Stimulated activated naive CD4-positive, alpha-beta T cell (primary cell): Measurements from ENCODE around the gene FAM228A.
"Not testable (repeated sequence)": the region's sequence is repeated elsewhere in the genome, so short reads cannot be mapped to it uniquely, and the experiment has no call there.

Experiments
- DNase-seq, 6 experiments: peaks; one replicate each; lab custom pipeline; 2025; lab: John Stamatoyannopoulos, UW

The FAM228A gene

DNA sequence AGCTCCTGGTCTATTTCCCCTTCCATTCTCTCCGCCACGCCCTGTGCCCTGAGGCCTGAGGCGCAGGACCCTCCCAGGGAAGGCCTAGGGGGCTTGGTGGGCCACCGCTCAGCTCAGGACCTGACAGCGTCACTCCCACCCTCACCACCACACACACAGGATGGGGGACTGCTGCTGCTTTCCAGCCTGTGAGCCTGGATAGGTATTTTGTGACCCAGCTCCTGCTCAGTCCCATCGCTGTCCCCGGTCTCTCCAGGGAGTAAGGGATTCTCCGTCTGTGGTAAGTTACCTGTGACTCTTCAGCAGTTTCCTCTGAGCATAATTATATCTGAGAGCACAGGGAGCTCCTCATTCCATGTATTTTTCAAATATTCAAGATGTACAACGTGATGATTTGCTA is 16.3 kb downstream of the FAM228A start:
- no peak for DNase-seq

DNA sequence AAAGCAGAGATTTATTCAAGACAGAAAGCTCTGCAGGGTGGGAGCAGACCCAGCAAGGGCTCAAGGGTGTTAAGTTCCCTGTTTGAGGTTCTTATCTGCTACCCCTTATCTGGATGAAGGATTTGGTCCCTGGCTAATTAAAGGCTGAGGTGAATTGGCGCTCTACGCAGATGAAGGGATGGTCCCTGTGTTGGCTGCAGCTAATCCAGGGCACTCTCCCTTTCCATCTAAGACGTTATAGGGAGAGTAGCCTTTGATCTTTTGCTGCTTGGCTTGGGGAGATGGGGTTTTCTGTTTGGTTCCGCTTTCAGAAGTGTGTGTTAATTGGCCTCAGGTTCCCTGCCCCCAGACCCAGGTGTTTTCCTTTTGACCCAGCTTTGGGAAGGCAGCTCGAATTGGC is 17.0 kb downstream of the FAM228A start:
- no peak for DNase-seq

DNA sequence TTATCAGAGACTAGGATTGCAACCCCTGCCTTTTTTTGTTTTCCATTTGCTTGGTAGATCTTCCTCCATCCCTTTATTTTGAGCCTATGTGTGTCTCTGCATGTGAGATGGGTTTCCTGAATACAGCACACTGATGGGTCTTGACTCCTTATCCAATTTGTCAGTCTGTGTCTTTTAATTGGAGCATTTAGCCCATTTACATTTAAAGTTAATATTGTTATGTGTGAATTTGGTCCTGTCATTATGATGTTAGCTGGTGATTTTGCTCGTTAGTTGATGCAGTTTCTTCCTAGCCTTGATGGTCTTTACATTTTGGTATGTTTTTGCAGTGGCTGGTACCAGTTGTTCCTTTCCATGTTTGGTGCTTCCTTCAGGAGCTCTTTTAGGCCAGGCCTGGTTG is 22.4 kb downstream of the FAM228A start:
- not testable (repeated sequence) for DNase-seq

DNA sequence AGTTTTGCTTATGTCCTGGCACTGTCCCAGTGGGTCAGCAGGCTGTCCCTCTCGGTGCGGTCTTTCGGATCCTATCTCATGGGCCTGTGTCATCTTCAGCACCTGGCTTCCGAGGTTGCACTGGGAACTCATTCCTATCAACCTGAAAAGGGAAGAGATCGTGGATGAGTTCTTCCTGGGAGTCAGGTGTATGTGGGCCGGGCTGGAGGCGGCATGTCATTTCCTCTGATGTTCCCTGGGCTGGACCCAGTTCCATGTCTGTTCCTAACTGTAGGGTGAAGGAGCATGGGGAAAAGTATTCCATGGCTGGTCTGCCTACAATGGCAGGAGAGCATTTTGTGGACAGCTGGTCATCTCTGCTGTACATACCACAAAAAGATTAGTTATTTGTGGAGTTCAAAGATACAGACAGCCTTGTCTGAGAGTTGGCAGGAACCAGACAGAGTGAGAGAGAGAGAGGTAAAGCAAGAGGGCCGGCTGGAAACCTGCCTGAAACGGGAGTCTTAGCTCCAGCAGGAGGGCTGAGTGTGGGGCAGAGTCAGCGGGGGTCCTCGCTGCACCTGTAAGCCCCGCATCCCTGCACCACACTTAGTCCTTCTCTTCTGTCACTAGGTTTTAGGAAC is 25.2 kb downstream of the FAM228A start:
- DNase-seq = no peak

DNA sequence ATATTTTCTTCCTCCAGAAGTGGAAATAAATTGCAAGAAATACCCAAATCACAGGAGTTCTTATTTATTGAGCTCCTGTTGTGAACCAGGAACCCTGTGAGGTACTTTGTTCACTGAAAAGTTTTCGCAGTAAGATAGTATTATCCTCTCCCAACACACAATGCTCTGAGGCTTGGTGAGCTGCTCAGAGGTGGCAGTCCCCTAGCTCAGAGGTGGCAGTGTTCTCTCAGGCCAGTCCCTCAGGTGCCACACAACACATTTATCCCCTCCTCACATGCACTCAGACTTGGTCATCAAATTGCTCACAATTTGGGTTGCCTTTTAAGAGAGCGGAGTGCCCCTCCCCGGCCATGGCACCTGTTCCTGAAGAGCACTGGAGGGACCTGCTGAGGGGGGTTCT is 25.9 kb downstream of the FAM228A start:
- DNase-seq = no peak

DNA sequence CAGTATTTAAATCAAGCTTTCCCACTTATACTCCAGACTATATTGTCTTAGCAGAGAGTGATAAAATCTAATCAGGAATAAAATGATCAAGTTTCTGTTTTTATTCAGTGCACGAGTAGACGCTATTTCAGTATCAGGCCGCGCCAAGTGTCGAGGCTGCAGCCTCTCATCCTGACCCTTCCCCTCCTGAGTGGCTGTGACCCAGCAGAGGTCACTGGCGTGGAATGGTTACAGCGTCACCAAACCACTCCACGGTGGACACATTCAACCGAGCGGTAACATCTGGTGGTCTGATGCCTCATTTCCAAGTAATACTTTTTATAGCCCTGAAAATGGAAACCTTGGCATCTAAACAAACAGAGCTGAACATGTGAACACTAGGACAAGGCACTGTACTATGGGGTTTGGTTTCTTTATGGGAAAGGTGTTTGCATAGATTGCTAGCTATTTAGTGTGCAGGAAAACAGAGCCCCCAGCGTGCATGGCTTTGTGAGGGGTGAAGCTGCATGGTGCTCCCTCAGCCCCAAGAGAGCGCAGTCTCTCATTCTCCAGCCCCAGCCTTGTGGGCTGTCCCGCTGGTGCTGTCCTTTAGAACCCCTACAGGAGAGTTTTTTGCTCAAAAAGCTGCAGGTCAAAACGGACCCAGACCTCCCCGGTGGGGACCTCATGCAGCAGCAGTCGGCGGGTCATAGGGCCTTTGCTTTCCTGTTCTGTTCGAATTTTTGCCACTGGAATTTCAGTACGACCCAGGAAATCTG is 28.4 kb downstream of the FAM228A start:
- DNase-seq = no peak

DNA sequence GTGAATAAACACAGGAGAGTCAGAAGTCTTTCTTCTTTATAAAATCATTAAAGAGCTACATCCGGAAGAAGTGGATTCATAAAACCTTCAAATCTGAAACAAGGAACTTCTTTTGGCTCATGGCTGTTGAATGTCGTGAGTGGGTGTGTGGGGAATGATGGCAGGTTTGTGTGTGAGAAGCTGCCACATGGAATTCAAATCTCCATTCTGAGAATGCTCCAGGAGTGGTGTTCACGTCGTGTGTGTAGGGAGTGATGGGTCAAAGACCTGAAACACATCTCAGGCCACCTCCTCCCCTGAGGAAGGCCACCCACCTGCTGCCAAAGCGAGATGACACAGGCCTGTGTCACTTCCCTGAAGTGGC is 28.9 kb downstream of the FAM228A start:
- DNase-seq = no peak

DNA sequence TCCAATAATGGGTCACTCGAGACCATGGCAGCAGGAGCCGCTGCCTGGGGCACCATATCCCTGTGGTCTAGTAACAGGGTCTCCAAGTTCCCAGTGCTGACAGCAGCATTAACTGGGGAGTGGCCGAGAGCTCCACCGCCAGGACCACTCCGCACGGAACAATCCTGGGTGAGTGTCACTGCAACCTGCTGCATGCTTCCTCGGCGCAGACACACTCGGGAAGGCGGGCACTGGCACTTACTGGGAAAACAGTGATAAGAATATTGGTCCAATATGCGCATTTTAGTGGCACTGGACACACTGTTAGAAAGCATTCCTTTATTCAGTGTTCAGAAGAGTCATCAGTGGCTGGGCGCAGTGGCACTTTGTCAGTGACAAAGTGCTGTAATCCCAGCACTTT is 29.7 kb downstream of the FAM228A start:
- no peak for DNase-seq

DNA sequence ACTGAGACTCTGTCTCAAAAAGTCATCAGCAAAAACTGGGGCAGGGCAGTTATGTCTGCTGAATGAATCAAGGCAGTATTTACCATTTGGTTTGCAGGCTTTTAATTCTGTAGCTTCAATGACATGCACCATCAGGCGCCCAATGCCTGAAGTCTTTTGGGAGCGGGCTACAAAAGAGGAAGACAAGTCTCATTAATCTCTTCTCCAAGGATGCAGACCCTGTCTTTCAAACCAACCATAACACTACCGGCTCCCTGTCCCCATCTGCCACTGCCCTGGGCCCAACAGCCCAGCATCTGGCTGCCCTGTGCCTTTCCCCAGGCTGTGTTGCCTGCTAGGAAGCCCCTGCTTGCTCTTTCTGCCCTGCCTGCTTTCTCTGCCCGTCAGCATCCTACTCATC is 30.3 kb downstream of the FAM228A start:
- DNase-seq = no peak

DNA sequence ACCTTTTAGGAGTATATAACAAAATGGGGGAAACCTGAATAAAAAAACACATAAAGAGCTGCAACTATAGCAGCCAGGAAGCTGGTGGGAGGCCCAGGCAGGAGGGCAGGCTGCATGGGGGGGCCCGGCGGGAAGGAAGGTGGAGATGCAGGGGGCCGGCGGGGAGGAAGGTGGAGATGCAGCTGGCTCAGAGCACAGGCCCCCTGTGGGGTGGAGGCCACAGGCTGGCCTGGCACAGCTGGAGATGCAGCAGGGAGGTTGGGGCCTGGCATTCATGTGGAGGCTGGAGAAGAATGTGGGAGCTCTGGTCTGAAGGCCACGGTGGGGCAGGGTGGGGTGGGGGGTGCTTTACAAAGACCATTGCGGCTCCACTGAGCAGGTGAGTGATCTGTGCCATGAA is 31.4 kb downstream of the FAM228A start:
- DNase-seq = no peak

DNA sequence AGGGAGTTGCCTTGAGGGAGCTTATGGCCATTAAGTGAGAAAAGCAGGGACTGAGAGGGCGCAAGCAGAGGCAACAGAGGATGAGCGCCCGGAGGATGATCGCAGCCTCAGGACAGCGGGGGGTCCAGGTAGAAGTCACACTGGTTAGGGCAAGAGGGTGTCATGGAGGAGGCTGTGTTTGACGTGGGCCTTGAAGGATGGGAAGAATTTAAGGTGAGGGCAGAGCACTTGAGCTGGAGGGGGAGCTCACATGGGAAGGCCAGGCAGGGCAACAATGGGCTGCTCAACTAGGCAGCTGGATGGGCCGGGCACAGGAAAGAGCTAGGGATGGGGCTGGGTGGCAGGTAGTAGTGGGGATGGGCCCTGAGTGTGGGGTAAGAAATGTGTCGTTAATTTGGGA is 31.9 kb downstream of the FAM228A start:
- DNase-seq = no peak

DNA sequence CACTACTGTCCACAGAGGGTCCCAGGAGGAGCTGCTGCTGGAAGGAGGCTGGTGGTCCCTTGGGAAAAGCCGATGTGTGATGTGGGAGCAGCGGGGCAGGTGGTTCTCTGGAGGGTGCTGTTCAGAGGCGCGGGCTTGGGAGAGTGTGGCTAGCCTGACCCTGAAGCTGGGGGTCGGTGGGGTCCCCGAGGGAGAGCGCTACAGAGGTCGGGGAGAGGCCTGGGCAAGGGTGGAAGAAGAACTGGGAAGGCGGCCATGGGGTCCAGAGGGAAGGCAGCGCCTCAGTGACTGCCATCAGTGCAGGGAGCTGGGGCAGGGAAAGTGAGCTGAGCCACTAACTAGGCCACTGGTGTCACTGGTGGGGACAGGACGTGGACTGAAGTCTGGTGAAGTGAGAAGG is 32.5 kb downstream of the FAM228A start:
- no peak for DNase-seq

DNA sequence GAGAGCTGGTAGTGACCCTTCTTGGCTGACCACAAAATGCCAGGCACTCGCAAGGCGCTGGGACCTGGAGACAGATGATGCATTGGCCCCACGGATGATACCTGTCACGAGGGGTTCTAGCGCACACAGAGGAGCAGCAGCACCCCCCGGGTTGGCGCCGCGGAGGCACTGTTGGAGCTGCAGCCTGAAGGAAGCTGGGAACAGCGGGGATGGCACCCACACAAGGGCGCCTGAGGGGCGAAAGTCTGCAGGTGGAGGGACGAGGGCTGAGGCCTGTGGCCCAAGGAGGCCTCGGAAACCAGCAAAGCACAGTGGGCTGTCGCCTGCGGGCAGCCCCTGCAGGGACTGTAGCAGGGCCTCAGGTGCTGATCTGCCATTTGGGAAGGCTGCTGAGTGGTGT is 33.6 kb downstream of the FAM228A start:
- DNase-seq = no peak

DNA sequence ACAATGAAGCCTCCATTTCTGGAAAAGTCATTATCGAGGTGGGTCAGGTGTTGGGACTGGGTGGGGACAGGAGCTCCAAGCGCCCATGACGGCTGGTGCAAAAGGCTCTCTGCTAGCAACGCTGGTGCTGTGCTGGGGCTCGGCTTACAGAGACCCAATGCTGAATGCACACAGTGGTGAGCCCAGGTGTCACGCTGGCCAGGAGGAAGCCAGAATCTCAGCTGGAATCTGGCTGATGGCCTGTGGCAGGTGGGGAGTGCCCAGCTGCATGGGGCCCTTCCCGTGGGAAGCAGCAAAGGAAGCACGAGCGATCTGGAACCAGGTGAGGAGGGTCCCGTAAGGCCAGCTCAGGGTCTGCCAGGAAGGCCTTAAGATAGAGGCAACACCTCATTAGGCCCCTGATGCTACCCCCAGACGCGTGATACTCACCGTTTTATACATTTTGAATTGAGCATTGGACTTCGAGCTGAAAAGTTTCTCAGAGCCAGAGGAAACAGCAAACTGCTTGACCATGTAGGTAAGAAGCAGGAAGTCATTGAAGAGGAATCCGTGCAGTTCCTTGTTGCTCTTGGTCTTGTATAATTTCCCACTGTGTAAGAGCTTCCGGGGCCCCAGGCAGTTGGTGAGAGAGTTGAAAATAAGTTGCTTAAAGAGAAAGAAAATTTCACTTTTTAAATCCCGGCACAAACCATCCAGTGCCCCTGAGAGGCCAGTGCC is 34.7 kb downstream of the FAM228A start:
- no peak for DNase-seq

DNA sequence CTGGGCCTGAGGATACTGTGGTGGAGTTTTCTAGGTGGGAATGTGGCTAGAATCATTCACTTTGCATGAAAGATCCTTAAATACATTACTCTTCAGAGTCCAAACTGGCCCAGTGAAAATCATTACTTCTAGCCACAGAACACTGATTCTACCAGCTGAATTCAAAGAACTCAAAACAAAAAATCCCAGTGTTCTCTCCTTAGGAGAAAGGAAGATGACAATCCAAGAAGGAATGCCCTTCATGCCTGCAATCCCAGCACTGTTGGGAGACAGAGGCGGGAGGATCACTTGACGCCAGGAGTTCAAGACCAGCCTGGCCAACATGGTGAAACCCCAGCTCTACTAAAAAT is 35.2 kb downstream of the FAM228A start:
- DNase-seq = no peak

DNA sequence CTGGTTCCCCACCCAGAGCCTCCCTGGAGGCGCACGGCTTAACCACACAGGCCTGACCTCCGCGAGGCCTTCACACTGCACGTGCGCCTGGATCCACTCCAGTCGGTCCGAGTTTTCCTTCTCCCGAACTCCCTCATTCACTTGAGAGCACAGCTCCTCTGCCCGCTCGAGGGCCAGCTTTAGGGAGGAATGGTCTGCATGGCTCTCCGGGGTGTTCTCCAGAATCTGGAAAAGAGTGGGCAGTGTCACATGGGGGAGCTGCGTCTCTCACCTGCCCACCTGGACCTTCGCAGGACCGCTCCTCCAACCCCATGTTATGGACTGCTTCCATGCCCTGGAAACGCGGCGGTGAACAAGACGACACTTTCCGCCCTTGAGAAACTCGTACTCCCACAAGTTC is 35.9 kb downstream of the FAM228A start:
- DNase-seq = no peak

DNA sequence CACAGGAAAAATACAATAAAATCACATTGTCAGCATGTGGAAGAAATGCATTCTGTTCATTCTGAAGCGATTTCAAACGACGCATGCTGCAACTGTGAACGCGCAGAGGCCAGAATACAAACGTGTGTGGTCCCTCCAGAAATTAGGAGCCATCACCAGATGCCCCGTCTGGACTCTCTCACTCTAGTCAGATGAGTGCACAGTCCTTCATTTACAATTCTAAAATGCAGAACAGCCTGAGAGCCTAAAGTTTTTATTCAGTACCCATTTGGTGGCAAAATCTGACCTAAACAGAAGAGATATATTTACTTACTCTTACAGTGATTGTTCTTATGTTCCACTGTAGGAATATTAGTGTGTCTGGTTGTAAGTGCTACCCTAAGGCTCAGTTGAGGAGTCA is 36.6 kb downstream of the FAM228A start:
- no peak for DNase-seq

DNA sequence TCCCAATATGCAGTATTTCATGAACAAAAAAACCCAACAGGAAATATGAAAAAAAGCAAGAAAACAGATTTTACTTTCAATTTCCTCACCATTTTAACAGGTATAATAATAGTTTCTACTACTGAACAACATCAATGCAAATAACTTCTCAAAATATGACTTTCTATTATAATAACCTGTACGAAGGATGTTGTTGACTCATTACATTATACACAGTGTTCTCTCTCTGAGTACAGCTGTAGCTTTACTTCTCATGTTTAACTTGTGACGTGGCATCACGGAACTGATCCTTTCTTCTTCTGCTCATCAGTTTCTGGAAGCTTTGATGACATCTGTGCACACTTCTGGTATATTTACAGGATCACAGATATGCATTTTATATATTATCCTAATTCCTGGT is 40.0 kb downstream of the FAM228A start:
- DNase-seq = no peak

DNA sequence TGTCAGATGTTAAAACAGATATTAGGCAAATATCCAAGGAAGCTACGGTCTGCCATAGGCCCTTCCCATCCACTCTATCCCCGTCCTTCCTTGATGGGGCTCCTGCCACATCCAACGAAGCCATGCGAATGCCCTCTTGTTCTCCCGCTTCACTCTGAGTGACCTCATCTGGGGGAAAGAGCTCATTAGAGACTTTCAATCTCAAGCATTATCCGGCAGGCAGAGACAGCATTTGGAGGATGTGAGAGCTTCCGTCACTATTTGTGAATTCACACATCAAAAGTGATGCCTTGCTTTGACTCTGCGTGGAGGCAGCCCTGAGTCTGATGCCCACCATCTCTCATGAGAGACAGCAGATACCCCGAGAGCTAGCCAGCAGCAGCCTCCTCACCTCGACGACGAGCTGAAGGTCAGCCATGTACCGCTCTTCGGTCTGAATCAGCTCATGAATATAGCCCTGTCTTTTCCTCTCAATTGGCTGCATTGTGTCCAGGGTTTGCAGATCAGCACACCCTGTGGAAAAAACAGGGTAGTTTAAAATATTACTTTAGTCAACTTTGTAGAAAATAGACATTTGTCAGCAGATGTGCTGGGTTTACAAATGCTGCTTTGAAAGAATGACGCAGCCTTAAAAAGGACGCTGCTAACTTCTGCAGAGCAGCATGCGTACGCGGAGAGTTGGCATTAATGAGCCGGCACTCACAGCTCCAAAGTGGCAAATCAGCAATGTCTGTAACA is 45.9 kb downstream of the FAM228A start:
- DNase-seq = no peak

DNA sequence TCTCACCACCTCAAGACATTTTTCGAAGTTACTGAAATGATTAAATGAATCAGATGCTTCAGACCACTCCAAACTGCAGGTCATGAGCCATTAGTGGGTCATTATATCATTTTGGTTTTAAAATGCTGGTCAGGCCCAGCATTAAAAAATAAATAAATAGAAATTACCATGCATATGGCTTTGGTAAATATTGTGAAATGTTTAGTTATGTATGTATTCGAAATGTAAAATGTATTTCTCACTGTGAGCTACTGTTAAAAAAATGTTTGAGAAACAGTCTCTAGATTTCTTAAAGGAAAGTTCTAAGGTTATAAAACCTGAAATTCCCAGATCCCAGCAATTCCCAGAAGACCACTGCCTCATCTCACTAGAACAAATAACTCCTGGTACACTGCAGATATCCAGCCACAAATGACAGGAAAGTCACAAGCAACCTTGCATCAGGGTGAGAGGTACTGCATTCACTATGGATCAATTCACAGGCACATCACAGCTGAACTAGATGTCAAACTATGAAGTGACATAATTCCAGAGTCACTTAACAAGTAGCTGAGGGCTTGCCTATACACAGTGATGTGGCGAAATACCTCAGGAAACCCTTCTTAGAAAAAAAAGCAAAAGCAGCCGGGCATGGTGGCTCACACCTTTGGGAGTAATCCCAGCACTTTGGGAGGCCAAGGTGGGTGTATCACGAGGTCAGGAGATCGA is 46.6 kb downstream of the FAM228A start:
- no peak for DNase-seq

DNA sequence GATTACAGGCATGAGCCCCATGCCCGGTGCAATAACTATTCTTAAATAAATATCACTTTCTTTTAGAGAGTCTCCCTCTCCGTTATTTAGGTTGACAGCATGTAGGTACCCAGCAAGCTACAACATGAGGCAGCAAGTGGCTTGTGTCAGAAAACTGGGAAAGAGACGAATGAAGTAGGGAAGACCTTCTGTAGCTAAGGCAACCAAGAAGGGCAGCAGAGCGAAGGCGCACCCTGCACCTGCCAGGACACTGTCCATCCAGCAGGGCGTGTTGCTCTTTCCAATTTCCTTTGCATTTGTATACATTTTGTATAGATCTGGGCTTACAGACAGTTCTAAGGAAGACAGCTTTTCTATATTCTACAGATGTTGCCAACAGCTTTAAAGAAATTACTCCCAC is 48.1 kb downstream of the FAM228A start:
- no peak for DNase-seq
